Suprapubic skin (tissue), 4 donors: ENCODE data around the gene HYKK.

ENCODE experiments used
- CTCF ChIP-seq, 2 donors: fragments of 200-600 bp in 1 of 2; fragments of 450-650 bp in 1 of 2; sonication (generic) in 1 of 2; IDR thresholded peaks; one replicate each; pipeline ENCODE4 v1.5.1; 2016 to 2019; ENCODE audit warnings: antibody characterized with exemption in 2 of 2, mild to moderate bottlenecking in 1 of 2, moderate library complexity in 1 of 2
- EP300 ChIP-seq: sonication (generic); formaldehyde crosslinking; IDR thresholded peaks from one replicate; pipeline ENCODE4 v1.6.1; 2017; ENCODE audit warnings: antibody characterized with exemption
- POLR2A ChIP-seq, 2 donors: fragments of 450-650 bp; IDR thresholded peaks; one replicate each; pipeline ENCODE4 v1.6.1; 2017; ENCODE audit warnings: antibody characterized with exemption in 2 of 2, mild to moderate bottlenecking in 2 of 2, moderate library complexity in 2 of 2
- POLR2AphosphoS5 ChIP-seq, 3 donors: sonication (generic); formaldehyde crosslinking; IDR thresholded peaks; one replicate each; pipeline ENCODE4 v1.6.1; 2017; ENCODE audit warnings: antibody characterized with exemption in 3 of 3

GRCh38 chr15:78479650-78480049 is 27.7 kb upstream of the HYKK start:
- TF ChIP-seq POLR2A (IDR thresholded peaks at IDR 0.05) (no peak), EP300 (no peak), CTCF (IDR thresholded peaks at IDR 0.05) (no peak), POLR2AphosphoS5 (IDR thresholded peaks at IDR 0.05) (no peak)
